Osteoblast (primary cell): ENCODE data around the gene FBRSL1. TPM values are rescaled to one million over a fixed set of nuclear protein-coding genes. Genes with fewer than 3 reads are reported as not detected.

Experiments
- DNase-seq: peaks from one replicate; pipeline ENCODE4 v3.0.0; 2011; ENCODE audit warnings: low spot score, mixed read lengths; ENCODE audit not compliant: insufficient read length; ENCODE audit errors: missing footprints
- H2AFZ ChIP-seq: 2 replicates; pipeline ENCODE4 v1.6.0; 2011; ENCODE audit warnings: mild to moderate bottlenecking, low read length
- H3K27ac ChIP-seq: 2 replicates; pipeline ENCODE4 v1.5.1; 2011; ENCODE audit warnings: mild to moderate bottlenecking, low read depth, low read length, moderate library complexity
- H3K27me3 ChIP-seq: 2 replicates; pipeline ENCODE4 v1.6.0; 2012; ENCODE audit warnings: mild to moderate bottlenecking, control low read depth, inconsistent platforms, low read length, moderate library complexity; ENCODE audit not compliant: insufficient read depth
- H3K36me3 ChIP-seq: 2 replicates; pipeline ENCODE4 v1.5.1; 2011; ENCODE audit warnings: mild to moderate bottlenecking, low read length, control low read depth, moderate library complexity; ENCODE audit not compliant: insufficient read depth
- H3K4me1 ChIP-seq: 2 replicates; pipeline ENCODE4 v1.5.1; 2011; ENCODE audit warnings: mild to moderate bottlenecking, low read length, control low read depth, moderate library complexity; ENCODE audit not compliant: insufficient read depth
- H3K4me2 ChIP-seq: 2 replicates; pipeline ENCODE4 v1.6.0; 2011; ENCODE audit warnings: mild to moderate bottlenecking, low read length; ENCODE audit not compliant: insufficient read depth
- H3K4me3 ChIP-seq: fragments of 200-600 bp; sonication (generic); 3 replicates; pipeline ENCODE4 v1.5.1; 2012; ENCODE audit warnings: mild to moderate bottlenecking, low read length, inconsistent platforms; ENCODE audit not compliant: insufficient read depth
- H3K79me2 ChIP-seq: 2 replicates; pipeline ENCODE4 v1.6.0; 2012; ENCODE audit warnings: mild to moderate bottlenecking, low read length, control low read depth, inconsistent platforms; ENCODE audit not compliant: insufficient read depth
- H3K9me3 ChIP-seq: 2 replicates; pipeline ENCODE4 v1.5.1; 2011; ENCODE audit warnings: low read depth, low read length, control low read depth
- H4K20me1 ChIP-seq: 2 replicates; pipeline ENCODE4 v1.6.0; 2012; ENCODE audit warnings: mild to moderate bottlenecking, low read length, control low read depth; ENCODE audit not compliant: insufficient read depth
- total RNA-seq: library from RNA; depleted of rRNA; stranded (reverse); fragments of >200 nt; gene quantifications from 2 replicates; pipeline ENCODE4 v1.2.3, GENCODE V29; 2012
- TF ChIP-seq, protein P1 (sequence below): IDR thresholded peaks from 2 replicates; pipeline ENCODE4 v1.5.1; 2011; ENCODE audit warnings: mild to moderate bottlenecking, low read depth, low read length, moderate library complexity; ENCODE audit errors: extremely low read depth

FBRSL1 gene
- total RNA-seq, 1 donor = 12.3 TPM

DNA sequence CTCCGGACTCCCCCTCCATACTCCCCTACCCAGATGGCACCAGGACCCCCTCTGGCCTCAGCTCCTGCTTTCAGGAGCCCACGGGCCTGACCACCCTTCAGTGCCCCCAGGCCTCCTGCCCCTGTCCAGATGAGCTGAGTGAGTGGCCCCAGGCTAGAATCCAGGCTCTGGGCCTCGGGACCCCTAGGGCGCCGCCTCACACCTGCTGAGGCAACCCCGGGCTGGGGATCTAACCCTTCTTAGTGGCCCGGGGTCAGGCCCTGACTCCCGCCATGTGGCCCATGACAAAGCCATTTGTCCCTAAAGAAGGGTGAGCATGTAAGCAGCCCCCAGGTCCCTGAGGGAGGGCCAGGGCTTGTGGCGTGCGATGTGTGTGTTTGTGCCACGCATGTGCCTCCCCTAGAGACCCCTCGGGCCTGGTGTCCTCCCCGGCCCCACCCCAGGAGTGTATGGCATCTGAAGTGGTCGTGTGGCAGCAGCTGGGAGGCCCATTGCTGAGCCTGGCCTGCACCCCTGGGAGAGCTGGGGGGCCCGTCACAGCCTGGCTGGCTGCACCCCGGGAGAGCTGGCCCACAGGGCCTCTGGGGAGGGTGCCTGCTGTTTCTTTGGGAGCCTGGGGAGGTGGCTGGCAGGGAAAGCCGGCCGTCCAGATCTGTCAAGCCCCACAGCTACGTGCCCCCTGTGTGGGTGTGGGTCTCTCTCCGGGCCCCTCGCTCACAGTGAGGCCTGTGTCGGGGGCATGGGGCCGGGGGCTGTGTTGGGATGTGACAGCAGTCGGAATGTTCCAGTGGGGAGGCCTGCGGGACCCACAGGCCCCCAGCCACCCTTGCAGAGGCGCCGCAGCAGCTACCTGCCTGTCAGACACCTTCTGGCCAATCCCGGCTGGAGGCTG, 7.8 kb downstream of the FBRSL1 start:
- Histone ChIP-seq H3K79me2 (peaks cover 96% of the 10 kb centered on the region), H3K4me2 (no peak overlapping the region), H3K27me3 (no peaks in the 10 kb centered on the region), H3K4me3 (no peak overlapping the region), H3K27ac (no peak overlapping the region), H3K4me1 (no peaks in the 10 kb centered on the region), H3K9me3 (no peaks in the 10 kb centered on the region), H3K36me3 (no peaks in the 10 kb centered on the region), H4K20me1 (peaks cover 84% of the 10 kb centered on the region), H2AFZ (no peak overlapping the region)
- no peak for DNase-seq
- TF ChIP-seq, protein P1, sequence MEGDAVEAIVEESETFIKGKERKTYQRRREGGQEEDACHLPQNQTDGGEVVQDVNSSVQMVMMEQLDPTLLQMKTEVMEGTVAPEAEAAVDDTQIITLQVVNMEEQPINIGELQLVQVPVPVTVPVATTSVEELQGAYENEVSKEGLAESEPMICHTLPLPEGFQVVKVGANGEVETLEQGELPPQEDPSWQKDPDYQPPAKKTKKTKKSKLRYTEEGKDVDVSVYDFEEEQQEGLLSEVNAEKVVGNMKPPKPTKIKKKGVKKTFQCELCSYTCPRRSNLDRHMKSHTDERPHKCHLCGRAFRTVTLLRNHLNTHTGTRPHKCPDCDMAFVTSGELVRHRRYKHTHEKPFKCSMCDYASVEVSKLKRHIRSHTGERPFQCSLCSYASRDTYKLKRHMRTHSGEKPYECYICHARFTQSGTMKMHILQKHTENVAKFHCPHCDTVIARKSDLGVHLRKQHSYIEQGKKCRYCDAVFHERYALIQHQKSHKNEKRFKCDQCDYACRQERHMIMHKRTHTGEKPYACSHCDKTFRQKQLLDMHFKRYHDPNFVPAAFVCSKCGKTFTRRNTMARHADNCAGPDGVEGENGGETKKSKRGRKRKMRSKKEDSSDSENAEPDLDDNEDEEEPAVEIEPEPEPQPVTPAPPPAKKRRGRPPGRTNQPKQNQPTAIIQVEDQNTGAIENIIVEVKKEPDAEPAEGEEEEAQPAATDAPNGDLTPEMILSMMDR = no peak

DNA sequence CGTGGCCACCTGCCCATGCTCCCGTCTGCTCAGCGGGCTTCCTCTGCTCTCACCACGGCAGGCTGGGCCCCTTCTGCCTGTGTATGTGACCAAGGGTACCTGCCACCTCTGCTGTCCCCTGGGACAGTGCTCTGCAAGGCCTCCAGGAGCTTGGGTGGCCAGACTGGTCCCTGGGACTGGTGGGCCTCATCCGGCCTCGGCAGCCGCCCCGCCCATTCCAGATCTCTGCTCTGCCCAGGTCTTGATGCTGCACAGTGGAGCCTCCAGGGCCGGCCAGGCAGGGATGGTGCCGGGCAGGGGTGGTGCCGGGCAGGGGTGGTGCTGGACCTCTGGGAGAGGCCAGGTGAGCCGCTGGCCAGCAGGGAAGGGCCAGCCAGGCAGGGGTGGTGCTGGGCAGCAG, 9.0 kb downstream of the FBRSL1 start:
- peaks cover 84% of the 10 kb centered on the region for H4K20me1 ChIP-seq
- peaks cover 7% of the 10 kb centered on the region for H3K4me1 ChIP-seq
- H3K27me3 ChIP-seq = no peaks in the 10 kb centered on the region
- peaks cover 96% of the 10 kb centered on the region for H3K79me2 ChIP-seq
- no peak for DNase-seq
- H3K9me3 ChIP-seq = no peaks in the 10 kb centered on the region
- H3K4me2 ChIP-seq = no peak overlapping the region
- H3K36me3 ChIP-seq = no peaks in the 10 kb centered on the region
- no peak overlapping the region for H3K27ac ChIP-seq
- no peak overlapping the region for H2AFZ ChIP-seq
- no peak overlapping the region for H3K4me3 ChIP-seq
- TF ChIP-seq, protein P1 = no peak

DNA sequence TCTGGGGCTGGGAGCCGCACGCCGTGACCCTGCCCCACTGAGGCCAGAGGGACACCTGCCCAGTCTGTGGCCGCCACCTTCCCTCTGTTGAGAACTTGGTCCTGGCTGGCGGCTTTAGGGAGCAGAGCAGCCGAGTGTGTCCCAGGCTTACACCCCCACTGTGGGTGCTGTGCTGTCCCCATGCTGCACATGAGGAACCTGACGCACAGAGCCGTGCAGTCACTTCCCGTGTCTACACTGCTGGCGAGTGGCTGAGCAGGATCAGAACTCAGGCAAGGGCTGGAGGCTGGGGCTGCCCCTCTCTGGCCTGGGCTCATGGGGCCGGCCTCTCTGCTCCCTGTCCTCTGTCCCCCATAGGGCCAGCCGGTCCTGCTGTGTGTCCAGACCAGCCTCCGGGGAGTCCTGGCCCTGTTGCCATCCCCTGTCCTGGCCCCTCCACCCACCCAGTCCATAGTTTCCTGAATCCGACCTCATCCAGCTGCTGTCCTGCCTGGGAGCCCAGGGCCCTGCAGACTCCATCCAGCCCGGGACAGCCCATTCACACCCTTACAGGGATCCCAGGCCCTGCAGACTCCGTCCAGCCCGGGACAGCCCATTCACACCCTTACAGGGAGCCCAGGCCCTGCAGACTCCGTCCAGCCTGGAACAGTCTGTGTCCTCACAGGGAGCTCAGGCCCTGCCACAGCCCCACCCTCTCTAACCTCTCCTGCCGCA, 10.3 kb downstream of the FBRSL1 start:
- no peak overlapping the region for H3K4me2 ChIP-seq
- H3K27ac ChIP-seq = no peak overlapping the region
- H3K79me2 ChIP-seq = peaks cover 94% of the 10 kb centered on the region
- H3K4me3 ChIP-seq = no peak overlapping the region
- H3K36me3 ChIP-seq = no peaks in the 10 kb centered on the region
- peaks cover 7% of the 10 kb centered on the region for H3K4me1 ChIP-seq
- no peaks in the 10 kb centered on the region for H3K9me3 ChIP-seq
- H3K27me3 ChIP-seq = no peaks in the 10 kb centered on the region
- peaks cover 83% of the 10 kb centered on the region for H4K20me1 ChIP-seq
- no peak overlapping the region for H2AFZ ChIP-seq
- TF ChIP-seq, protein P1 = no peak
- DNase-seq = no peak

DNA sequence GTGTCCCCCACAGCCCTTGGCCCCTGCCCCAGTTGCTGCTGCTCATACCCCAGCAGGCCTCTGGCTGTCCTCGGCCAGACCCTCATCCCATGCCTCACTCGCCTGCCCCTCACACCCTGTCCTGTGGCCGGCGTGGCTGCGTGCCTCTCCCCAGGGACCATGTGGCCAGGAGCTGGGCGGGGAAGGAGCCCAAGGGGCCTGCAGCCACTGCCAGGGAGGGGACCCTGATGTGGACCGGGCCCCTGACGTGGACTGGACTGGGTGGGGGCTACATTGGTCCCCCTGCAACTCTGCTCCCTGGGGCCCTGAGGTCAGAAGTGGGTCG, 10.9 kb downstream of the FBRSL1 start:
- no peak overlapping the region for H3K4me3 ChIP-seq
- no peak for DNase-seq
- H3K79me2 ChIP-seq = peaks cover 94% of the 10 kb centered on the region
- H2AFZ ChIP-seq = no peak overlapping the region
- H3K9me3 ChIP-seq = no peaks in the 10 kb centered on the region
- no peaks in the 10 kb centered on the region for H3K36me3 ChIP-seq
- TF ChIP-seq, protein P1 = no peak
- H3K4me2 ChIP-seq = no peak overlapping the region
- H3K27ac ChIP-seq = no peak overlapping the region
- H3K4me1 ChIP-seq = peaks cover 7% of the 10 kb centered on the region
- no peaks in the 10 kb centered on the region for H3K27me3 ChIP-seq
- H4K20me1 ChIP-seq = peaks cover 83% of the 10 kb centered on the region
